Endodermal cell (in vitro differentiated cells): Measurements from ENCODE around the gene EDNRA. TPM values are rescaled to one million over a fixed set of nuclear protein-coding genes. Genes with fewer than 3 reads are reported as not detected.
A peak's percentile ranks its signal among the peaks of the same experiment; 100 is the strongest.

Experiments
- DNase-seq: peaks from one replicate; pipeline ENCODE4 v3.0.0-alpha.2; 2017
- H3K27ac ChIP-seq: 2 replicates; pipeline ENCODE4 v1.5.1; 2013; ENCODE audit warnings: mild to moderate bottlenecking, low read depth, low read length, moderate library complexity
- H3K27me3 ChIP-seq: 2 replicates; pipeline ENCODE4 v1.6.1; 2013; ENCODE audit warnings: mild to moderate bottlenecking, low read length, moderate library complexity; ENCODE audit not compliant: insufficient read depth, control insufficient read depth, poor library complexity, severe bottlenecking
- H3K36me3 ChIP-seq: 2 replicates; pipeline ENCODE4 v1.7.0; 2013; ENCODE audit warnings: mild to moderate bottlenecking, low read length, moderate library complexity; ENCODE audit not compliant: control insufficient read depth, insufficient read depth
- H3K4me1 ChIP-seq: one replicate; pipeline ENCODE4 v1.7.0; 2013; ENCODE audit warnings: low read length; ENCODE audit not compliant: control insufficient read depth, insufficient read depth
- H3K4me3 ChIP-seq: 2 replicates; pipeline ENCODE4 v1.5.1; 2013; ENCODE audit warnings: mild to moderate bottlenecking, low read length, moderate library complexity
- H3K9ac ChIP-seq: 2 replicates; pipeline ENCODE4 v1.6.1; 2013; ENCODE audit warnings: mild to moderate bottlenecking, low read length, moderate library complexity; ENCODE audit not compliant: poor library complexity, severe bottlenecking; ENCODE audit errors: extremely low read depth
- H3K9me3 ChIP-seq: 2 replicates; pipeline ENCODE4 v1.6.1; 2013; ENCODE audit warnings: mild to moderate bottlenecking, low read length, moderate library complexity; ENCODE audit not compliant: control insufficient read depth
- H3K27ac Mint-ChIP-seq: 2 replicates; pipeline ENCODE4 v1.8.0; 2020; ENCODE audit warnings: mixed read lengths
- H3K27me3 Mint-ChIP-seq: 2 replicates; pipeline ENCODE4 v1.8.0; 2021; ENCODE audit warnings: mild to moderate bottlenecking, mixed read lengths; ENCODE audit not compliant: insufficient read depth
- H3K36me3 Mint-ChIP-seq: 2 replicates; pipeline ENCODE4 v1.8.0; 2020; ENCODE audit warnings: low read depth, mixed read lengths
- H3K4me1 Mint-ChIP-seq: 2 replicates; pipeline ENCODE4 v1.8.0; 2020; ENCODE audit warnings: mixed read lengths
- H3K4me3 Mint-ChIP-seq: 2 replicates; pipeline ENCODE4 v1.8.0; 2020; ENCODE audit warnings: mild to moderate bottlenecking, moderate library complexity, mixed read lengths
- H3K9me3 Mint-ChIP-seq: 2 replicates; pipeline ENCODE4 v1.8.0; 2020; ENCODE audit warnings: mild to moderate bottlenecking, mixed read lengths
- WGBS, 2 experiments: methylation state at CpG; one replicate each; pipeline versions ENCODE4 v1.1.5 to v1.1.7; 2013; ENCODE audit warnings: missing lambda C conversion rate in 2 of 2, mixed read lengths in 1 of 2; ENCODE audit not compliant: insufficient coverage in 1 of 2, insufficient read length in 1 of 2; 5-methylcytosine and 5-hydroxymethylcytosine counted together
- total RNA-seq, 2 donors: library from RNA; stranded (reverse); fragmentation: NEBNext Ultra II Directional in 1 of 2; extraction: Animal tissue kit (Norgen Biotek cat#: 25700) in 1 of 2; gene quantifications; 2 replicates in 1 of 2; 3 replicates in 1 of 2; pipeline ENCODE4 v1.2.1, GENCODE V29; 2021
- TF ChIP-seq, protein P1 (sequence below): fragments of 200-600 bp; sonication (generic); conservative IDR thresholded peaks from 2 replicates; pipeline ENCODE4 v1.5.0; 2021; ENCODE audit warnings: antibody characterized with exemption, mild to moderate bottlenecking

EDNRA gene
- total RNA-seq, 2 donors from 2014 or later = 11.5 to 13.2 TPM

DNA sequence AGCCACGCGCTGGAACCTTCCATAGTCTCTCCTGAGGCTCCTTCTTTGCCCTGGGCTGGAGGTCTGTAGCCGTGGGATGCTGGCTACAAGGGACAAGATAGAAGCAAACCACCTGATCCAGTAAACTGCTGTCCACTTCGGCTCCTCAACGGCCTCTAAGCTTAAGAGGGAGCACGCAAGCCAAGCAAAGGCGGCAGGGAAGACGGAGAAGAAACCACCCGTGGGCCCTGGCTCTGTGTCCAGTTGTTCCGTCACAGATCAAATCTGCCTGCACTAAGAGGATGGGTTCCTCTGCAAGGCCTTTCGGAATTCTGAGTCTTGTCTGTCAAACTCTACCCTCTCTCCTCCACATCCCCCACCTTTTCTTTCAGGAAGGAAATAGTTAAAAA is 401 bp upstream of the EDNRA start:
- H3K27ac ChIP-seq = no peak overlapping the region

DNA sequence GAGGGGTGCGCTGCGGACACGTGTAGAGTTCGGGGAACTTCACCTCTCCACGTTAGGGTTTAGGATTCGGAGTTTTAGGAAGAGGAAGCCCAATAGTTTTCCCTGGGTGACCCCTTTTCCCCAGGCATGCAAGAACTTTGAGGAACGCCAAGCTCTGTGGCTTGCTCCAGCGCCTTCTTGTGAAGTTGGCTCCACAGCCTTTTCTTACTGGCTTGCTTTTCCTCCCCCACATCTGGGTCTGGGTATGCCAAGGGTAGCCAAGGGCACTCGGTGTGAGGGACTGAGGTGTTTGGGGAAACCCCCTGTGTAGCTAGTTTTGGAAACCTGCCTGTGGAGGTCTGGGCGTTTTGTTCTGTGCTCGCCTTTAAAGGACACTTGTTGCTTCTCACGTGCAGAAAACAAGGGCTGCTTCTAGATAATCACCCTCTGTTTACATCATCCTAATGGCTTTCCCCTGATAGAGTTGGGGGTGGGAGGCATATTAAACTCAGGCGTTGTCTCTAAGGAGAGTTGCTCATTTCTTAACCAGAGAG is 746 bp downstream of the EDNRA start:
- peak overlapping the region; percentile 73 for H3K9ac ChIP-seq
- H3K27me3 ChIP-seq = no peaks in the 10 kb centered on the region
- H3K4me1 ChIP-seq = no peaks in the 10 kb centered on the region
- WGBS, 2 experiments = 5 to 10% methylated on average over 8 to 13 of the region's 13 CpGs
- peak; percentile 76 for DNase-seq
- Mint-ChIP-seq H3K4me3 (peak overlapping the region; percentile 87), H3K4me1 (peaks cover 19% of the 10 kb centered on the region), H3K27me3 (peaks cover 29% of the 10 kb centered on the region), H3K27ac (peak overlapping the region; percentile 48), H3K36me3 (peaks cover 2% of the 10 kb centered on the region), H3K9me3 (no peaks in the 10 kb centered on the region)
- TF ChIP-seq, protein P1, sequence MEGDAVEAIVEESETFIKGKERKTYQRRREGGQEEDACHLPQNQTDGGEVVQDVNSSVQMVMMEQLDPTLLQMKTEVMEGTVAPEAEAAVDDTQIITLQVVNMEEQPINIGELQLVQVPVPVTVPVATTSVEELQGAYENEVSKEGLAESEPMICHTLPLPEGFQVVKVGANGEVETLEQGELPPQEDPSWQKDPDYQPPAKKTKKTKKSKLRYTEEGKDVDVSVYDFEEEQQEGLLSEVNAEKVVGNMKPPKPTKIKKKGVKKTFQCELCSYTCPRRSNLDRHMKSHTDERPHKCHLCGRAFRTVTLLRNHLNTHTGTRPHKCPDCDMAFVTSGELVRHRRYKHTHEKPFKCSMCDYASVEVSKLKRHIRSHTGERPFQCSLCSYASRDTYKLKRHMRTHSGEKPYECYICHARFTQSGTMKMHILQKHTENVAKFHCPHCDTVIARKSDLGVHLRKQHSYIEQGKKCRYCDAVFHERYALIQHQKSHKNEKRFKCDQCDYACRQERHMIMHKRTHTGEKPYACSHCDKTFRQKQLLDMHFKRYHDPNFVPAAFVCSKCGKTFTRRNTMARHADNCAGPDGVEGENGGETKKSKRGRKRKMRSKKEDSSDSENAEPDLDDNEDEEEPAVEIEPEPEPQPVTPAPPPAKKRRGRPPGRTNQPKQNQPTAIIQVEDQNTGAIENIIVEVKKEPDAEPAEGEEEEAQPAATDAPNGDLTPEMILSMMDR = no peak
- H3K36me3 ChIP-seq = peaks cover 25% of the 10 kb centered on the region
- H3K9me3 ChIP-seq = no peaks in the 10 kb centered on the region
- no peak overlapping the region for H3K27ac ChIP-seq
- peak overlapping the region; percentile 88 for H3K4me3 ChIP-seq

More for the DNA sequence above, 401 bp upstream of the EDNRA start:
- no peaks in the 10 kb centered on the region for H3K9me3 Mint-ChIP-seq
- WGBS, 2 experiments = 88% methylated on average over 8 to 11 of the region's 11 CpGs
- H3K36me3 ChIP-seq = peaks cover 14% of the 10 kb centered on the region
- no peaks in the 10 kb centered on the region for H3K27me3 ChIP-seq
- H3K36me3 Mint-ChIP-seq = no peaks in the 10 kb centered on the region
- H3K4me3 Mint-ChIP-seq = peak overlapping the region; percentile 87
- DNase-seq = no peak
- H3K4me1 Mint-ChIP-seq = peaks cover 11% of the 10 kb centered on the region
- peaks cover 29% of the 10 kb centered on the region for H3K27me3 Mint-ChIP-seq
- peak overlapping the region; percentile 91 for H3K27ac Mint-ChIP-seq
- H3K4me1 ChIP-seq = no peaks in the 10 kb centered on the region
- H3K9me3 ChIP-seq = no peaks in the 10 kb centered on the region
- H3K4me3 ChIP-seq = peak overlapping the region; percentile 88
- peak overlapping the region; percentile 73 for H3K9ac ChIP-seq
- TF ChIP-seq, protein P1 = no peak

DNA sequence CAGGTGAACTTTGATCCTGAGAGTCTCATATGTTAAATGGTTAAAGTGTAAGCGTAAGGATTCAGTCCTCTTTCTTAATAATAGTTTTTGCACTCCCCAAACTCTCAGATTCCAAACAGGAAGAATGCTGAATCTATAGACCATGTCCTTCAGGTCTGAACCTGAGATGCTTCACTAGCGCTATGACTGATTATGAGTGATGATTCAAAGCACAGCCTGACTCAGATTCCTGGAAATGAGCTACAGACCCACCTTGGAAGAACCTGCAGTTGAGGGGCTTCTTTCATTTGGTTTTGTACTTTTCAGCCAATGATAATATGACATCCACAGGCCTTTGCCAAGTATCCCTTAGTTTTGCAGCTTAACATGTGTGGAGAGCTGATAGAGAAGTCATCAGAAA is 1.4 kb downstream of the EDNRA start:
- Histone ChIP-seq H3K27ac (no peak overlapping the region), H3K9ac (peak overlapping the region; percentile 73), H3K4me3 (peak overlapping the region; percentile 88), H3K4me1 (no peaks in the 10 kb centered on the region), H3K27me3 (no peaks in the 10 kb centered on the region), H3K9me3 (no peaks in the 10 kb centered on the region), H3K36me3 (peaks cover 32% of the 10 kb centered on the region)
- Mint-ChIP-seq H3K4me3 (peak overlapping the region; percentile 87), H3K27me3 (peaks cover 29% of the 10 kb centered on the region), H3K27ac (no peak overlapping the region), H3K4me1 (peaks cover 20% of the 10 kb centered on the region), H3K36me3 (peaks cover 2% of the 10 kb centered on the region), H3K9me3 (no peaks in the 10 kb centered on the region)
- 47 to 100% methylated on average over 1 to 2 of the region's 2 CpGs for WGBS, 2 experiments
- TF ChIP-seq, protein P1 = no peak
- DNase-seq = no peak
